H1 (cell line): ENCODE results near the gene ETS1. TPM values are rescaled to one million over a fixed set of nuclear protein-coding genes. Genes with fewer than 3 reads are reported as not detected.

ENCODE experiments used
- CBX8 ChIP-seq: fragments of 300-800, 300-1000 bp; sonication (generic); IDR thresholded peaks from 2 replicates; pipeline ENCODE4 v1.7.1; 2016; ENCODE audit warnings: low read depth, low read length, borderline replicate concordance
- KDM4A ChIP-seq: IDR thresholded peaks from one replicate; pipeline ENCODE4 v1.7.1; 2012; ENCODE audit warnings: low read depth, mild to moderate bottlenecking, moderate library complexity, low read length, inconsistent platforms; ENCODE audit not compliant: severe bottlenecking
- POU5F1 ChIP-seq: IDR thresholded peaks from 2 replicates; pipeline ENCODE4 v1.6.1; 2011; ENCODE audit warnings: low read depth, mild to moderate bottlenecking, low read length, moderate library complexity
- SP1 ChIP-seq: IDR thresholded peaks from 2 replicates; pipeline ENCODE4 v1.6.1; 2011; ENCODE audit warnings: low read depth, low read length
- ZNF274 ChIP-seq: IDR thresholded peaks from 2 replicates; pipeline ENCODE4 v1.7.0; 2012; ENCODE audit warnings: low read length, borderline replicate concordance; ENCODE audit errors: extremely low read depth
- polyA plus RNA-seq, 7 experiments: library from polyadenylated mRNA; depleted of rRNA in 3 of 7; stranded (reverse) in 5 of 7; unstranded in 2 of 7; fragments of >200 nt in 5 of 7; fragments of 200-250 nt in 2 of 7; gene quantifications; 1 replicate in 5 of 7; 2 replicates in 1 of 7; 4 replicates in 1 of 7; pipeline versions ENCODE4 v1.2.1 to v1.2.3, GENCODE V29; 2011 to 2013; ENCODE audit warnings: missing spikeins in 2 of 7, mixed read lengths in 2 of 7
- total RNA-seq: library from RNA; stranded (reverse); fragmentation: NEBNext Ultra II Directional; extraction: Animal tissue kit (Norgen Biotek cat#: 25700); gene quantifications from 2 replicates; pipeline ENCODE4 v1.2.1, GENCODE V29; 2021

The ETS1 gene
- total and polyA plus RNA-seq, 2 of the 8 experiments (the other 6 are each of a cell fraction or from before 2014, with no cell fraction given): 10.0 to 35.3 TPM

GRCh38 chr11:128463979-128464378 is 123.4 kb downstream of the ETS1 start (continued):
- TF ChIP-seq POU5F1 (no peak), ZNF274 (no peak), SP1 (no peak), CBX8 (no peak), KDM4A (no peak)
